Uterus (tissue), 4 donors: Measurements from ENCODE around the gene C2CD4A. TPM values are rescaled to one million over a fixed set of nuclear protein-coding genes. Genes with fewer than 3 reads are reported as not detected.

Source experiments
- DNase-seq, 2 donors: peaks; one replicate each; pipeline ENCODE4 v3.0.0-alpha.2; 2019 to 2020
- H3K27ac ChIP-seq, 2 donors: fragments of 200-600 bp; sonication (generic); 1 replicate in 1 of 2; 2 replicates in 1 of 2; pipeline ENCODE4 v1.5.1; 2016 to 2018
- H3K27me3 ChIP-seq, 2 donors: fragments of 200-600 bp; sonication (generic); one replicate each; pipeline ENCODE4 v1.5.1; 2018 to 2019; ENCODE audit warnings: control low read depth in 1 of 2
- H3K36me3 ChIP-seq, 2 donors: fragments of 200-600 bp; sonication (generic); one replicate each; pipeline ENCODE4 v1.5.1; 2019; ENCODE audit warnings: control low read depth in 1 of 2
- H3K4me1 ChIP-seq, 2 donors: fragments of 200-600 bp; sonication (generic); one replicate each; pipeline ENCODE4 v1.5.1; 2018 to 2019; ENCODE audit warnings: control low read depth in 1 of 2
- H3K4me3 ChIP-seq, 2 donors: fragments of 200-600 bp; sonication (generic); 1 replicate in 1 of 2; 2 replicates in 1 of 2; pipeline ENCODE4 v1.5.1; 2018 to 2019; ENCODE audit warnings: mild to moderate bottlenecking in 1 of 2
- H3K9me3 ChIP-seq, 2 donors: fragments of 200-600 bp; sonication (generic); one replicate each; pipeline ENCODE4 v1.5.1; 2019; ENCODE audit warnings: control low read depth in 1 of 2
- CTCF ChIP-seq, 4 experiments: fragments of 200-600 bp in 2 of 4; fragments of 450-650 bp in 2 of 4; sonication (generic) in 2 of 4; IDR thresholded peaks; one replicate each; pipeline ENCODE4 v1.5.1; 2016 to 2019; ENCODE audit warnings: antibody characterized with exemption in 4 of 4, mild to moderate bottlenecking in 2 of 4, moderate library complexity in 1 of 4
- POLR2A ChIP-seq, 2 donors: fragments of 450-650 bp; IDR thresholded peaks; one replicate each; pipeline ENCODE4 v1.6.1; 2016; ENCODE audit warnings: antibody characterized with exemption in 2 of 2, mild to moderate bottlenecking in 1 of 2, moderate library complexity in 1 of 2
- intact Hi-C: fragments of 100-400 bp; cut with DNase I; formaldehyde crosslinking; loops from one replicate; pipeline ENCODE4 v1.15.1; 2023; ENCODE audit warnings: low total_unique reads
- total RNA-seq, 4 donors: library from RNA; depleted of rRNA in 3 of 4; stranded (reverse); fragments of >200 nt in 3 of 4; gene quantifications; one replicate each; pipeline versions ENCODE4 v1.1.0 to v1.2.4, GENCODE V29; 2014 to 2023
- donor health status: DM: yes; HTN: yes; CAD: no.

C2CD4A gene
- total RNA-seq, 4 donors from 2014 or later, result 0.21 TPM; not detected in 3

GRCh38 chr15:62119874-62120273 is 53.1 kb downstream of the C2CD4A start:
- TF ChIP-seq POLR2A (IDR thresholded peaks at IDR 0.05) (no peak), CTCF (IDR thresholded peaks at IDR 0.05) (no peak)
- DNase-seq, result no peak
- Histone ChIP-seq H3K27me3 (no peaks in the 10 kb centered on the region), H3K36me3 (no peaks in the 10 kb centered on the region), H3K9me3 (no peaks in the 10 kb centered on the region), H3K4me1 (no peaks in the 10 kb centered on the region), H3K27ac (peak overlapping the region; percentile 43 to 65), H3K4me3 (no peak overlapping the region)
- intact Hi-C loops, result no loop called here

Other genes starting within 250 kb of the C2CD4A start
- gene VPS13C, start 6.5 kb upstream of the C2CD4A start, total RNA-seq, result 100 to 1,000 TPM in 2 of 4 donors, 10 to 100 TPM in 2; 68.2 to 165 (median 102) TPM
- gene C2CD4B, start 98.3 kb downstream of the C2CD4A start, total RNA-seq, result 1 to 10 TPM in 2 of 4 donors, not detected in 2; 1.2 to 4.7 TPM